ENCODE results near the gene MAZ.

DNA sequence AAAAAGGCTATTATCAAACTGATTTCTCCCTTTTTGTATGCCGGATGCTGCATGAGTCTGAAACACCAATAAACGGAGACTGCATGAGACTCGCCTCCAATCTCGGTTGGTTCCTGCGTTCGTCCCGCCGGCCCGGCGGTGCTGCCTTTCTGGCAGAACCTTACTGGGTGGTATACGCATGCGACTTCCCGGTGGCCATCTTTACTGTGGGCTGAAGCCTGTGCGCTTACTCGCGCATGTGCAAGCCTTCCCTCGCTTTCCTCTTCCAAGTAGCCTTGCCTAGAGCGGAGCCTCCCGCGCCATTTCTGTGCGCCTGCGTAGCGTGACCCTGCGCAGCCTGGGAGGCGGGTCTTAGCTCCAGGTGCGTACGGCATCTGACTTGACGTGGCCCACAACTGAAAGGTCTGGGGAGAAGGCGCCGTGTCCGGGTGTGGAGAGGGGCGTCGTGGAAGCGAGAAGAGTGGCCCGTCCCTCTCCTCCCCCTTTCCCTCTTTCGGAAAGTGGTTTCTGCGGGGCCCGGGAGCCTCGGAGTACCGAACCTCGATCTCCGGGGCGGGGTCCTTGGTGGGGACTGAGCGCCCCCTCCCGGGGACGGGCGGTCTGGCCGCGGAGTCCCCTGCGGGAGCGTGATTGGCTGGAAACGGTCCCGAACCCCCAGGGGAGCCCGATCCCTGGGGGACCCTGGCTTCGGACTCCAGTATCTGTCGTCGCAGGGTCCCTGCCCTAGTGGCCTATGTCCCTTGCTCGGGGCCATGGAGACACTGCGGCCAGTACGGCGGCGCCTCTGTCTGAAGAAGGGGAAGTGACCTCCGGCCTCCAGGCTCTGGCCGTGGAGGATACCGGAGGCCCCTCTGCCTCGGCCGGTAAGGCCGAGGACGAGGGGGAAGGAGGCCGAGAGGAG is 9.7 kb downstream of the MAZ start, which contains the start of gene PAGR1:
- TF ChIP-seq, protein P1, sequence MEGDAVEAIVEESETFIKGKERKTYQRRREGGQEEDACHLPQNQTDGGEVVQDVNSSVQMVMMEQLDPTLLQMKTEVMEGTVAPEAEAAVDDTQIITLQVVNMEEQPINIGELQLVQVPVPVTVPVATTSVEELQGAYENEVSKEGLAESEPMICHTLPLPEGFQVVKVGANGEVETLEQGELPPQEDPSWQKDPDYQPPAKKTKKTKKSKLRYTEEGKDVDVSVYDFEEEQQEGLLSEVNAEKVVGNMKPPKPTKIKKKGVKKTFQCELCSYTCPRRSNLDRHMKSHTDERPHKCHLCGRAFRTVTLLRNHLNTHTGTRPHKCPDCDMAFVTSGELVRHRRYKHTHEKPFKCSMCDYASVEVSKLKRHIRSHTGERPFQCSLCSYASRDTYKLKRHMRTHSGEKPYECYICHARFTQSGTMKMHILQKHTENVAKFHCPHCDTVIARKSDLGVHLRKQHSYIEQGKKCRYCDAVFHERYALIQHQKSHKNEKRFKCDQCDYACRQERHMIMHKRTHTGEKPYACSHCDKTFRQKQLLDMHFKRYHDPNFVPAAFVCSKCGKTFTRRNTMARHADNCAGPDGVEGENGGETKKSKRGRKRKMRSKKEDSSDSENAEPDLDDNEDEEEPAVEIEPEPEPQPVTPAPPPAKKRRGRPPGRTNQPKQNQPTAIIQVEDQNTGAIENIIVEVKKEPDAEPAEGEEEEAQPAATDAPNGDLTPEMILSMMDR (IDR thresholded peaks at IDR 0.05; ENCODE audit: poor library complexity): peak; percentile 98
- no peak for TF ChIP-seq EZH2phosphoT487 (IDR thresholded peaks at IDR 0.05; ENCODE audit: low read depth, severe bottlenecking, unreplicated experiment)

Data from hepatocyte (in vitro differentiated cells).